SH-SY5Y (cell line): Measurements from ENCODE around the gene TARS2.

Experiments
- GATA2 ChIP-seq: IDR thresholded peaks from 2 replicates; pipeline ENCODE4 v1.6.1; 2011; ENCODE audit warnings: mild to moderate bottlenecking, low read depth, low read length
- GATA3 ChIP-seq: IDR thresholded peaks from 2 replicates; pipeline ENCODE4 v1.6.1; 2011; ENCODE audit warnings: low read depth, mild to moderate bottlenecking, low read length, moderate library complexity

DNA sequence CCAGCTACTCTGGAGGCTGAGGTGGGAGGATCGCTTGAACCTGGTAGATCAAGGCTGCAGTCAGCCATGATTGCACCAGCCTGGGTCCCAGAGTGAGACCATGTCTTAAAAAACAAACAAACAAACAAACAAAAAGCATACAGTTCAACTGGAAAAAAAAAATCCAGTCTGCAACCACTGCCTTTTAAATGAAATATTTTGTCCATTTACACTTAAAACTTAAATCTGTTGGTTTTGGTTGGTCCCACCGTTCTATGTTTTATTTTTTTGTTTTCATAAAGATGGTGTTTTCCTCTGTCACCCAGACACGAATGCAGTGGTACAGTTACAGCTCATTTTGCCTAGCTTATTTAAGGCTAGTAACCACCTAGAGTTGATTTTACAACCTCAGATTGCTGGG lies 38.1 kb downstream of the TARS2 start:
- no peak for TF ChIP-seq GATA3
- TF ChIP-seq GATA2 = no peak
